ENCODE data around the gene SLC7A4.

DNA sequence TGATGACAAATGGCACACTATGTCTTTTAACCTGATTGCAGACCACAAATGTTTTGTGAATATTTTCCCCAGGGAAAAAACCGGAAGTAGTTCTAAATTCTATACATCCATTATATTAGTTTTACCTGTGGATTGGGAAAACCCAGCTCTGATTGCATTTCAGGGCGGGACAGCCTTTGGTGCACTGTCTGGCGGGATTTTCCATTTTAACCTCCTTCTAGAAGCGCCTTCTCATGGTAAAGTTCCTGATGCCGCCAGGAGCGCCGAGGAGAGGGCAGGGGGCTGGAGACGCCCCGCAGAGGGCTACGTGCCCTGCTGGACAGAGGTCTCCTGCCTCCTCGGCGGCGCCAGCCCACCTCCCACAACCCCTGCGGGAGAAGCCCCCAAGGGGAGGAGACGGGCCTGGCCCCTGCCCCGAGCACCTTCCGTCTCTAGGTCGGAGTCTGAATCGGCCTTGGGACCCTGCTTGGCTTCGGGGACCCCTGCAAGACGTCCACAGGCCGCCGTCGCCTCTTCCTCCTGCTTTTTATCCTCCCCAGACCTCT lies 18.6 kb downstream of the SLC7A4 start:
- TF ChIP-seq BHLHE40 (IDR thresholded peaks at IDR 0.05; ENCODE audit: borderline replicate concordance), result no peak
- no peak for TF ChIP-seq FOXA1 (IDR thresholded peaks at IDR 0.05)
- no peak for TF ChIP-seq SUZ12 (IDR thresholded peaks at IDR 0.05)
- no peak for TF ChIP-seq ZNF384 (IDR thresholded peaks at IDR 0.05)
- TF ChIP-seq, protein P1, sequence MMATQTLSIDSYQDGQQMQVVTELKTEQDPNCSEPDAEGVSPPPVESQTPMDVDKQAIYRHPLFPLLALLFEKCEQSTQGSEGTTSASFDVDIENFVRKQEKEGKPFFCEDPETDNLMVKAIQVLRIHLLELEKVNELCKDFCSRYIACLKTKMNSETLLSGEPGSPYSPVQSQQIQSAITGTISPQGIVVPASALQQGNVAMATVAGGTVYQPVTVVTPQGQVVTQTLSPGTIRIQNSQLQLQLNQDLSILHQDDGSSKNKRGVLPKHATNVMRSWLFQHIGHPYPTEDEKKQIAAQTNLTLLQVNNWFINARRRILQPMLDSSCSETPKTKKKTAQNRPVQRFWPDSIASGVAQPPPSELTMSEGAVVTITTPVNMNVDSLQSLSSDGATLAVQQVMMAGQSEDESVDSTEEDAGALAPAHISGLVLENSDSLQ (IDR thresholded peaks at IDR 0.05), result no peak
- TF ChIP-seq SP1 (IDR thresholded peaks at IDR 0.05), result no peak
- no peak for TF ChIP-seq ARNT (IDR thresholded peaks at IDR 0.05)

Data from HEK293T (cell line).